ENCODE data around the gene ATRN. TPM values are rescaled to one million over a fixed set of nuclear protein-coding genes. Genes with fewer than 3 reads are reported as not detected.
"Not testable (repeated sequence)": the region's sequence is repeated elsewhere in the genome, so short reads cannot be mapped to it uniquely, and the experiment has no call there.

The ATRN gene
- total and polyA plus RNA-seq, 2 donors (not counting 3 experiments of a cell fraction or from before 2014, with no cell fraction given): 32.3 to 33.1 TPM

GRCh38 chr20:3421985-3422384, 48.8 kb upstream of the ATRN start:
- no TSS peak for BruUV-seq (replicated peaks)
- Histone ChIP-seq H4K20me1 (replicated peaks; ENCODE audit: control insufficient read depth, extremely low read depth, insufficient read depth, low read length) (no peaks in the 10 kb centered on the region), H2AFZ (ENCODE audit: low read depth, low read length) (no peak overlapping the region), H3K4me1 (ENCODE audit: control insufficient read depth, extremely low read depth, insufficient read depth, low read length) (no peaks in the 10 kb centered on the region), H3K79me2 (ENCODE audit: control insufficient read depth, insufficient read depth, low read length) (no peaks in the 10 kb centered on the region), H3K27ac (ENCODE audit: insufficient read depth, low read depth, low read length) (no peak overlapping the region), H3K9ac (replicated peaks; ENCODE audit: extremely low read depth, insufficient read depth, low read length) (no peak overlapping the region), H3K27me3 (ENCODE audit: control insufficient read depth in 2 of 2, insufficient read depth in 2 of 2, low read length in 2 of 2) (peaks cover 0 to 2% of the 10 kb centered on the region in 2 experiments), H3K4me3 (replicated peaks in 1 of 3; ENCODE audit: insufficient read depth in 1 of 3, low read depth in 1 of 3, low read length in 3 of 3) (no peak overlapping the region), H3K36me3 (ENCODE audit: control insufficient read depth in 2 of 2, extremely low read depth in 1 of 2, insufficient read depth in 2 of 2, low read length in 2 of 2) (no peaks in the 10 kb centered on the region), H3K9me1 (replicated peaks; ENCODE audit: control insufficient read depth, extremely low read depth, insufficient read depth, low read length) (no peaks in the 10 kb centered on the region), H3K9me3 (replicated peaks; ENCODE audit: control insufficient read depth, insufficient read depth, low read length) (no peaks in the 10 kb centered on the region), H3K4me2 (ENCODE audit: insufficient read depth, low read length) (no peak overlapping the region)
- dilution Hi-C loops (cut with MboI; ENCODE audit: extremely low pct_ligation_motif_present, low sequenced_read_pairs) (no loop called here), intact Hi-C loops (cut with micrococcal nuclease) (no loop called here)
- TF ChIP-seq POLR2AphosphoS5 (IDR thresholded peaks at IDR 0.05; ENCODE audit: insufficient read depth, low read depth, low read length) (no peak), JUN (IDR thresholded peaks at IDR 0.05; ENCODE audit: borderline replicate concordance, insufficient read depth, insufficient read length, low read depth) (no peak), CTCF (IDR thresholded peaks at IDR 0.05; ENCODE audit: extremely low read depth in 1 of 2, insufficient read depth in 1 of 2, low read depth in 1 of 2, low read length in 2 of 2) (no peak), POLR2A (IDR thresholded peaks at IDR 0.05; ENCODE audit: low read depth, low read length) (no peak)
- no peak for DNase-seq (ENCODE audit: low read depth, low spot score)
- CTCF ChIA-PET: interaction anchor here (1.3 kb wide), 1 partner anchor 10 kb away, joined by 4 read pairs; no protein-coding TSS in a partner anchor
- no peak for FAIRE-seq
- POLR2A ChIA-PET: no interaction called here

GRCh38 chr20:3423126-3423525, 47.7 kb upstream of the ATRN start:
- dilution Hi-C loops (cut with MboI; ENCODE audit: extremely low pct_ligation_motif_present, low sequenced_read_pairs) (no loop called here), intact Hi-C loops (cut with micrococcal nuclease) (no loop called here)
- no peak overlapping the region for H3K9ac ChIP-seq (replicated peaks; ENCODE audit: extremely low read depth, insufficient read depth, low read length)
- no peaks in the 10 kb centered on the region for H3K79me2 ChIP-seq (ENCODE audit: control insufficient read depth, insufficient read depth, low read length)
- no peak overlapping the region for H3K27ac ChIP-seq (ENCODE audit: insufficient read depth, low read depth, low read length)
- no peaks in the 10 kb centered on the region for H4K20me1 ChIP-seq (replicated peaks; ENCODE audit: control insufficient read depth, extremely low read depth, insufficient read depth, low read length)
- H3K36me3 ChIP-seq (ENCODE audit: control insufficient read depth in 2 of 2, extremely low read depth in 1 of 2, insufficient read depth in 2 of 2, low read length in 2 of 2): no peaks in the 10 kb centered on the region
- ChIA-PET POLR2A (no interaction called here), CTCF (interaction anchor here (0.9 kb wide), 1 partner anchor 10 kb away, joined by 3 read pairs; no protein-coding TSS in a partner anchor)
- H3K4me2 ChIP-seq (ENCODE audit: insufficient read depth, low read length): no peak overlapping the region
- H3K9me3 ChIP-seq (replicated peaks; ENCODE audit: control insufficient read depth, insufficient read depth, low read length): no peaks in the 10 kb centered on the region
- TF ChIP-seq FOS (IDR thresholded peaks at IDR 0.05; ENCODE audit: borderline replicate concordance, insufficient read depth, low read length) (no peak), CTCF (IDR thresholded peaks at IDR 0.05; ENCODE audit: extremely low read depth in 1 of 2, insufficient read depth in 1 of 2, low read depth in 1 of 2, low read length in 2 of 2) (no peak), POLR2AphosphoS5 (IDR thresholded peaks at IDR 0.05; ENCODE audit: insufficient read depth, low read depth, low read length) (no peak), JUN (IDR thresholded peaks at IDR 0.05; ENCODE audit: borderline replicate concordance, insufficient read depth, insufficient read length, low read depth) (no peak)
- no peaks in the 10 kb centered on the region for H3K9me1 ChIP-seq (replicated peaks; ENCODE audit: control insufficient read depth, extremely low read depth, insufficient read depth, low read length)
- no peak overlapping the region for H2AFZ ChIP-seq (ENCODE audit: low read depth, low read length)
- no TSS peak for BruUV-seq (replicated peaks)
- DNase-seq (ENCODE audit: low read depth, low spot score): no peak
- FAIRE-seq: no peak
- H3K4me1 ChIP-seq (ENCODE audit: control insufficient read depth, extremely low read depth, insufficient read depth, low read length): no peaks in the 10 kb centered on the region
- no peaks in the 10 kb centered on the region for H3K27me3 ChIP-seq (ENCODE audit: control insufficient read depth in 2 of 2, insufficient read depth in 2 of 2, low read length in 2 of 2)
- H3K4me3 ChIP-seq (replicated peaks in 1 of 3; ENCODE audit: insufficient read depth in 1 of 3, low read depth in 1 of 3, low read length in 3 of 3): no peak overlapping the region

- FAIRE-seq; H3K36me3 ChIP-seq (ENCODE audit: control insufficient read depth in 2 of 2, extremely low read depth in 1 of 2, insufficient read depth in 2 of 2, low read length in 2 of 2); H3K9ac ChIP-seq (replicated peaks; ENCODE audit: extremely low read depth, insufficient read depth, low read length); H3K4me1 ChIP-seq (ENCODE audit: control insufficient read depth, extremely low read depth, insufficient read depth, low read length); POLR2A ChIA-PET; H2AFZ ChIP-seq (ENCODE audit: low read depth, low read length); H3K4me2 ChIP-seq (ENCODE audit: insufficient read depth, low read length); H4K20me1 ChIP-seq (replicated peaks; ENCODE audit: control insufficient read depth, extremely low read depth, insufficient read depth, low read length); dilution Hi-C loops (cut with MboI; ENCODE audit: extremely low pct_ligation_motif_present, low sequenced_read_pairs); H3K79me2 ChIP-seq (ENCODE audit: control insufficient read depth, insufficient read depth, low read length); intact Hi-C loops (cut with micrococcal nuclease); DNase-seq (ENCODE audit: low read depth, low spot score); H3K4me3 ChIP-seq (replicated peaks in 1 of 3; ENCODE audit: insufficient read depth in 1 of 3, low read depth in 1 of 3, low read length in 3 of 3); H3K27me3 ChIP-seq (ENCODE audit: control insufficient read depth in 2 of 2, insufficient read depth in 2 of 2, low read length in 2 of 2); H3K9me3 ChIP-seq (replicated peaks; ENCODE audit: control insufficient read depth, insufficient read depth, low read length); H3K27ac ChIP-seq (ENCODE audit: insufficient read depth, low read depth, low read length); BruUV-seq (replicated peaks); H3K9me1 ChIP-seq (replicated peaks; ENCODE audit: control insufficient read depth, extremely low read depth, insufficient read depth, low read length): not testable (repeated sequence)
- CTCF ChIA-PET: interaction anchor here (1.4 kb wide), 1 partner anchor 12 kb away, joined by 3 read pairs; no protein-coding TSS in a partner anchor
Measured at GRCh38 chr20:3426766-3427165, 44.1 kb upstream of the ATRN start.
